Keratinocyte (primary cell): ENCODE results near the gene PGC. TPM values are rescaled to one million over a fixed set of nuclear protein-coding genes. Genes with fewer than 3 reads are reported as not detected.

Experiments
- DNase-seq: peaks from one replicate; pipeline ENCODE4 v3.0.0-alpha.2; 2011; ENCODE audit warnings: low read depth, missing footprints, low spot score
- FAIRE-seq: peaks from 2 replicates; lab custom pipeline; 2011; peaks lifted over from hg19 to GRCh38; lab: Jason Lieb, UNC
- H2AFZ ChIP-seq: 2 replicates; pipeline ENCODE4 v1.6.0; 2012; ENCODE audit warnings: low read length, control low read depth, inconsistent platforms; ENCODE audit not compliant: control insufficient read depth
- H3K27ac ChIP-seq: 2 replicates; pipeline ENCODE4 v1.5.1; 2011; ENCODE audit warnings: low read length; ENCODE audit not compliant: control insufficient read depth, insufficient read depth
- H3K27me3 ChIP-seq: 3 replicates; pipeline ENCODE4 v1.6.0; 2011; ENCODE audit warnings: low read length; ENCODE audit not compliant: control insufficient read depth, insufficient read depth; ENCODE audit errors: extremely low read depth
- H3K36me3 ChIP-seq, 2 experiments: 2 replicates in 1 of 2; 3 replicates in 1 of 2; pipeline ENCODE4 v1.5.1; 2011; ENCODE audit warnings: low read length in 2 of 2, mild to moderate bottlenecking in 1 of 2; ENCODE audit not compliant: control insufficient read depth in 2 of 2, insufficient read depth in 2 of 2; ENCODE audit errors: extremely low read depth in 1 of 2
- H3K4me1 ChIP-seq: 3 replicates; pipeline ENCODE4 v1.5.1; 2011; ENCODE audit warnings: low read length; ENCODE audit not compliant: control insufficient read depth, insufficient read depth; ENCODE audit errors: extremely low read depth
- H3K4me2 ChIP-seq: 3 replicates; pipeline ENCODE4 v1.6.0; 2011; ENCODE audit warnings: low read depth, low read length; ENCODE audit not compliant: control insufficient read depth, insufficient read depth; ENCODE audit errors: extremely low read depth
- H3K4me3 ChIP-seq, 3 experiments: fragments of 200-600 bp in 1 of 3; sonication (generic) in 1 of 3; 2 replicates in 2 of 3; 3 replicates in 1 of 3; pipeline ENCODE4 v1.5.1; 2011 to 2016; ENCODE audit warnings: low read length in 3 of 3, mild to moderate bottlenecking in 3 of 3, control low read depth in 2 of 3, inconsistent platforms in 1 of 3, low read depth in 1 of 3, mixed read lengths in 1 of 3, mixed run types in 1 of 3, moderate library complexity in 1 of 3; ENCODE audit not compliant: control insufficient read depth in 2 of 3, insufficient read depth in 2 of 3; ENCODE audit errors: extremely low read depth in 1 of 3
- H3K79me2 ChIP-seq: 2 replicates; pipeline ENCODE4 v1.6.0; 2012; ENCODE audit warnings: low read length; ENCODE audit not compliant: control insufficient read depth, insufficient read depth
- H3K9ac ChIP-seq: 3 replicates; pipeline ENCODE4 v1.6.0; 2011; ENCODE audit warnings: low read length; ENCODE audit not compliant: control insufficient read depth, insufficient read depth; ENCODE audit errors: extremely low read depth
- H3K9me1 ChIP-seq: 3 replicates; pipeline ENCODE4 v1.6.0; 2011; ENCODE audit warnings: low read length; ENCODE audit not compliant: control insufficient read depth, insufficient read depth; ENCODE audit errors: extremely low read depth
- H3K9me3 ChIP-seq: 2 replicates; pipeline ENCODE4 v1.5.1; 2012; ENCODE audit warnings: low read depth, low read length; ENCODE audit not compliant: control insufficient read depth
- H4K20me1 ChIP-seq: 3 replicates; pipeline ENCODE4 v1.6.0; 2011; ENCODE audit warnings: low read length; ENCODE audit not compliant: control insufficient read depth, insufficient read depth; ENCODE audit errors: extremely low read depth
- EZH2 ChIP-seq: IDR thresholded peaks from one replicate; pipeline ENCODE4 v1.6.1; 2012; ENCODE audit warnings: inconsistent platforms, mild to moderate bottlenecking, low read length, moderate library complexity
- dilution Hi-C: fragments of 300-500 bp; cut with MboI; formaldehyde crosslinking; loops from one replicate; pipeline ENCODE4 v1.7.0; 2020; ENCODE audit warnings: low sequenced_read_pairs; ENCODE audit not compliant: extremely low pct_ligation_motif_present
- polyA plus RNA-seq, 5 experiments: library from polyadenylated mRNA; depleted of rRNA in 3 of 5; stranded (reverse) in 3 of 5; stranded (forward) in 1 of 5; unstranded in 1 of 5; fragments of >200 nt; gene quantifications; 1 replicate in 1 of 5; 2 replicates in 3 of 5; 3 replicates in 1 of 5; pipeline versions ENCODE4 v1.2.1 to v1.2.3, GENCODE V29; 2011 to 2012; ENCODE audit warnings: missing spikeins in 2 of 5, low read depth in 1 of 5, low replicate concordance in 1 of 5
- TF ChIP-seq, protein P1 (sequence below), 3 experiments: IDR thresholded peaks in 1 of 3; conservative IDR thresholded peaks in 1 of 3; optimal IDR thresholded peaks in 1 of 3; 2 replicates in 2 of 3; 3 replicates in 1 of 3; pipeline versions ENCODE3 to v1.5.1; 2011; ENCODE audit warnings: low read length in 3 of 3, mild to moderate bottlenecking in 3 of 3, moderate library complexity in 2 of 3, control low read depth in 1 of 3, inconsistent platforms in 1 of 3; ENCODE audit not compliant: insufficient read depth in 2 of 3; ENCODE audit errors: extremely low read depth in 1 of 3

PGC gene
- polyA plus RNA-seq, 1 donor (not counting 4 experiments of a cell fraction or from before 2014, with no cell fraction given), result not detected

DNA sequence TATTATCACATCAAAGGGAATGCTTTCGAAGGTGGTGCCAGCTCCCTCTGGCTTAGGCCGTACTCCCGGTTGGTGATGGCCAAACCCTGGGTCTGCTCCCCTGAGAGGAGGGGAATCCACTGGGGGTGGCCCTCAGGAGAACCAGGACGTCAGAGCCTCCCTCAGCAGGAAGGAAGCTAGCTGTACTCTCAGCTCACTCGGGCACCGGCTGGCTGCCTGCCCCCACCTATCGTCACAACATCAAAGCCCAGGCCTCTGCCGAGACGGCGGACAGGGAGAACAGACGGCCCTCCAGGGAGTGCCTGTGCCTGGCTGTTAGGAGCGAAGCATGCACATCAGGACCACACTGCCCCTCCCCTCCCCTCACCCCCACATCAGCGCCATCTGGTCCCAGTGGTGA, 9.2 kb upstream of the PGC start:
- TF ChIP-seq, protein P1, sequence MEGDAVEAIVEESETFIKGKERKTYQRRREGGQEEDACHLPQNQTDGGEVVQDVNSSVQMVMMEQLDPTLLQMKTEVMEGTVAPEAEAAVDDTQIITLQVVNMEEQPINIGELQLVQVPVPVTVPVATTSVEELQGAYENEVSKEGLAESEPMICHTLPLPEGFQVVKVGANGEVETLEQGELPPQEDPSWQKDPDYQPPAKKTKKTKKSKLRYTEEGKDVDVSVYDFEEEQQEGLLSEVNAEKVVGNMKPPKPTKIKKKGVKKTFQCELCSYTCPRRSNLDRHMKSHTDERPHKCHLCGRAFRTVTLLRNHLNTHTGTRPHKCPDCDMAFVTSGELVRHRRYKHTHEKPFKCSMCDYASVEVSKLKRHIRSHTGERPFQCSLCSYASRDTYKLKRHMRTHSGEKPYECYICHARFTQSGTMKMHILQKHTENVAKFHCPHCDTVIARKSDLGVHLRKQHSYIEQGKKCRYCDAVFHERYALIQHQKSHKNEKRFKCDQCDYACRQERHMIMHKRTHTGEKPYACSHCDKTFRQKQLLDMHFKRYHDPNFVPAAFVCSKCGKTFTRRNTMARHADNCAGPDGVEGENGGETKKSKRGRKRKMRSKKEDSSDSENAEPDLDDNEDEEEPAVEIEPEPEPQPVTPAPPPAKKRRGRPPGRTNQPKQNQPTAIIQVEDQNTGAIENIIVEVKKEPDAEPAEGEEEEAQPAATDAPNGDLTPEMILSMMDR (optimal IDR thresholded peaks at IDR 0.05 in 1 of 3, IDR thresholded peaks at IDR 0.05 in 1 of 3, conservative IDR thresholded peaks at IDR 0.05 in 1 of 3; ENCODE audit: extremely low read depth in 1 of 3, insufficient read depth in 2 of 3, low read length in 3 of 3), result no peak
- TF ChIP-seq EZH2, result no peak
- dilution Hi-C loops, result no loop called here
- Histone ChIP-seq H3K36me3 (no peaks in the 10 kb centered on the region), H3K4me1 (no peaks in the 10 kb centered on the region), H3K4me3 (no peak overlapping the region), H3K9me3 (no peaks in the 10 kb centered on the region), H3K79me2 (no peaks in the 10 kb centered on the region), H3K27ac (no peak overlapping the region), H2AFZ (no peak overlapping the region), H3K9ac (no peak overlapping the region), H3K27me3 (peaks cover 6% of the 10 kb centered on the region), H4K20me1 (no peaks in the 10 kb centered on the region), H3K4me2 (no peak overlapping the region), H3K9me1 (no peaks in the 10 kb centered on the region)
- FAIRE-seq (no peak), DNase-seq (no peak)

GRCh38 chr6:41755895-41756294, 8.7 kb upstream of the PGC start:
- H3K4me1 ChIP-seq, result no peaks in the 10 kb centered on the region
- DNase-seq, result no peak
- H3K9me1 ChIP-seq, result no peaks in the 10 kb centered on the region
- H3K79me2 ChIP-seq, result no peaks in the 10 kb centered on the region
- TF ChIP-seq, protein P1 (optimal IDR thresholded peaks at IDR 0.05 in 1 of 3, IDR thresholded peaks at IDR 0.05 in 1 of 3, conservative IDR thresholded peaks at IDR 0.05 in 1 of 3; ENCODE audit: extremely low read depth in 1 of 3, insufficient read depth in 2 of 3, low read length in 3 of 3), result no peak
- TF ChIP-seq EZH2, result no peak
- H3K36me3 ChIP-seq, result no peaks in the 10 kb centered on the region
- FAIRE-seq, result no peak
- dilution Hi-C loops, result no loop called here
- no peak overlapping the region for H3K27ac ChIP-seq
- no peak overlapping the region for H3K4me3 ChIP-seq
- H3K4me2 ChIP-seq, result no peak overlapping the region
- H4K20me1 ChIP-seq, result no peaks in the 10 kb centered on the region
- H3K9me3 ChIP-seq, result no peaks in the 10 kb centered on the region
- no peak overlapping the region for H3K9ac ChIP-seq
- H2AFZ ChIP-seq, result no peak overlapping the region
- peaks cover 6% of the 10 kb centered on the region for H3K27me3 ChIP-seq
